ENCODE data around the gene UBXN1.

UBXN1 gene

GRCh38 chr11:62678770-62679696 is at the start of gene UBXN1:
TSS of gene UBXN1 (minus strand) at chr11:62679073. CDS start at chr11:62678923, 150 bp downstream.
- DNase-seq, result peak; percentile 37

GRCh38 chr11:62728171-62728988 is 49.5 kb upstream of the UBXN1 start, which contains the start of gene TTC9C:
TSS of gene TTC9C (plus strand) at chr11:62728486. CDS start at chr11:62728849, 363 bp downstream.
- peak; percentile 64 for DNase-seq

- DNase-seq, result peak; percentile 97
These were observed 48.9 kb upstream of the UBXN1 start for GRCh38 chr11:62727872-62728170.

GRCh38 chr11:62727165-62727871 is 48.4 kb upstream of the UBXN1 start, which contains the start of gene HNRNPUL2:
TSS of gene HNRNPUL2 (minus strand) at chr11:62727457. CDS start at chr11:62727156, 301 bp downstream.
- DNase-seq, result peak; percentile 96

GRCh38 chr11:62726915-62727164 is 48.0 kb upstream of the UBXN1 start:
- DNase-seq, result no peak

GRCh38 chr11:62726156-62726914 is 47.5 kb upstream of the UBXN1 start:
- no peak for DNase-seq

- no peak for DNase-seq
These were observed 46.8 kb upstream of the UBXN1 start for GRCh38 chr11:62725646-62726045.

GRCh38 chr11:62724171-62724570 is 45.3 kb upstream of the UBXN1 start:
- DNase-seq, result no peak

- no peak for DNase-seq
These were observed 43.1 kb upstream of the UBXN1 start for GRCh38 chr11:62721994-62722393.

- DNase-seq, result no peak
These were observed 40.6 kb upstream of the UBXN1 start for GRCh38 chr11:62719302-62719978.

GRCh38 chr11:62716816-62717215 is 37.9 kb upstream of the UBXN1 start:
- DNase-seq, result no peak

GRCh38 chr11:62716206-62716605 is 37.3 kb upstream of the UBXN1 start:
- no peak for DNase-seq

- no peak for DNase-seq
These were observed 36.6 kb upstream of the UBXN1 start for GRCh38 chr11:62715150-62716130.

GRCh38 chr11:62713343-62713742 is 34.5 kb upstream of the UBXN1 start:
- DNase-seq, result no peak

- DNase-seq, result no peak
These were observed 34.0 kb upstream of the UBXN1 start for GRCh38 chr11:62712861-62713260.

- no peak for DNase-seq
These were observed 33.5 kb upstream of the UBXN1 start for GRCh38 chr11:62712276-62712812.

GRCh38 chr11:62710001-62710345 is 31.1 kb upstream of the UBXN1 start:
- no peak for DNase-seq

GRCh38 chr11:62709247-62710000 is 30.6 kb upstream of the UBXN1 start:
- peak; percentile 98 for DNase-seq

GRCh38 chr11:62708793-62709192 is 29.9 kb upstream of the UBXN1 start:
- DNase-seq, result no peak

- DNase-seq, result no peak
These were observed 29.5 kb upstream of the UBXN1 start for GRCh38 chr11:62708392-62708791.
